Hepatocyte (in vitro differentiated cells): ENCODE results near the gene ADIG. TPM values are rescaled to one million over a fixed set of nuclear protein-coding genes. Genes with fewer than 3 reads are reported as not detected.

Experiments
- DNase-seq: peaks from one replicate; pipeline ENCODE4 v3.0.0-alpha.2; 2016; ENCODE audit warnings: low spot score
- H2AFZ ChIP-seq: fragments of 200-600 bp; sonication (generic); 2 replicates; pipeline ENCODE4 v1.6.0; 2016; ENCODE audit warnings: antibody characterized with exemption, mild to moderate bottlenecking
- H3K27ac ChIP-seq: fragments of 200-600 bp; sonication (generic); 2 replicates; pipeline ENCODE4 v1.5.1; 2016; ENCODE audit warnings: mild to moderate bottlenecking
- H3K27me3 ChIP-seq: fragments of 200-600 bp; sonication (generic); 2 replicates; pipeline ENCODE4 v1.6.1; 2016
- H3K36me3 ChIP-seq: fragments of 200-600 bp; sonication (generic); replicated peaks from 2 replicates; pipeline ENCODE4 v1.5.1; 2016; ENCODE audit warnings: low read depth; ENCODE audit not compliant: insufficient read depth
- H3K4me1 ChIP-seq: fragments of 200-600 bp; sonication (generic); 2 replicates; pipeline ENCODE4 v1.5.1; 2016; ENCODE audit warnings: mild to moderate bottlenecking, moderate library complexity; ENCODE audit not compliant: insufficient read depth
- H3K4me2 ChIP-seq: fragments of 200-600 bp; sonication (generic); 2 replicates; pipeline ENCODE4 v1.6.0; 2016
- H3K4me3 ChIP-seq: fragments of 200-600 bp; sonication (generic); 2 replicates; pipeline ENCODE4 v1.5.1; 2016; ENCODE audit warnings: mild to moderate bottlenecking
- H3K79me2 ChIP-seq: fragments of 200-600 bp; sonication (generic); 2 replicates; pipeline ENCODE4 v1.6.0; 2017; ENCODE audit warnings: mild to moderate bottlenecking
- H3K9me2 ChIP-seq: fragments of 200-600 bp; sonication (generic); replicated peaks from 2 replicates; pipeline ENCODE4 v1.6.0; 2017; ENCODE audit warnings: mild to moderate bottlenecking; ENCODE audit not compliant: insufficient read depth
- H3K9me3 ChIP-seq: fragments of 200-600 bp; sonication (generic); 2 replicates; pipeline ENCODE4 v1.5.1; 2016; ENCODE audit warnings: low read depth, mild to moderate bottlenecking
- H4K20me1 ChIP-seq: fragments of 200-600 bp; sonication (generic); 2 replicates; pipeline ENCODE4 v1.6.0; 2016; ENCODE audit warnings: mild to moderate bottlenecking; ENCODE audit not compliant: insufficient read depth, poor library complexity, severe bottlenecking
- EZH2 ChIP-seq: fragments of 200-600 bp; sonication (generic); IDR thresholded peaks from 2 replicates; pipeline ENCODE4 v1.6.1; 2016; ENCODE audit warnings: antibody characterized with exemption, mild to moderate bottlenecking, borderline replicate concordance
- EZH2phosphoT487 ChIP-seq: fragments of 200-600 bp; sonication (generic); IDR thresholded peaks from one replicate; pipeline ENCODE4 v1.6.1; 2018; ENCODE audit warnings: antibody characterized with exemption, mild to moderate bottlenecking, low read depth, moderate library complexity; ENCODE audit not compliant: unreplicated experiment, severe bottlenecking
- WGBS: methylation state at CpG from one replicate; pipeline ENCODE4 v1.1.6; 2016; ENCODE audit warnings: low lambda C conversion rate; ENCODE audit errors: missing lambda C conversion rate; 5-methylcytosine and 5-hydroxymethylcytosine counted together
- polyA plus RNA-seq: library from polyadenylated mRNA; unstranded; fragments of >200 nt; fragmentation: Nextera tagmentation; extraction: Ambion mirVana; gene quantifications from 2 replicates; pipeline ENCODE4 v1.2.1, GENCODE V29; 2016
- total RNA-seq: library from RNA; depleted of rRNA; stranded (reverse); fragments of >200 nt; gene quantifications from 2 replicates; pipeline ENCODE4 v1.2.3, GENCODE V29; 2014
- TF ChIP-seq, protein P1 (sequence below): fragments of 200-600 bp; sonication (generic); IDR thresholded peaks from 2 replicates; pipeline ENCODE4 v1.5.1; 2016; ENCODE audit warnings: antibody characterized with exemption, mild to moderate bottlenecking; ENCODE audit not compliant: poor library complexity

The ADIG gene
- total and polyA plus RNA-seq, 2 experiments from 2014 or later, result not detected

DNA sequence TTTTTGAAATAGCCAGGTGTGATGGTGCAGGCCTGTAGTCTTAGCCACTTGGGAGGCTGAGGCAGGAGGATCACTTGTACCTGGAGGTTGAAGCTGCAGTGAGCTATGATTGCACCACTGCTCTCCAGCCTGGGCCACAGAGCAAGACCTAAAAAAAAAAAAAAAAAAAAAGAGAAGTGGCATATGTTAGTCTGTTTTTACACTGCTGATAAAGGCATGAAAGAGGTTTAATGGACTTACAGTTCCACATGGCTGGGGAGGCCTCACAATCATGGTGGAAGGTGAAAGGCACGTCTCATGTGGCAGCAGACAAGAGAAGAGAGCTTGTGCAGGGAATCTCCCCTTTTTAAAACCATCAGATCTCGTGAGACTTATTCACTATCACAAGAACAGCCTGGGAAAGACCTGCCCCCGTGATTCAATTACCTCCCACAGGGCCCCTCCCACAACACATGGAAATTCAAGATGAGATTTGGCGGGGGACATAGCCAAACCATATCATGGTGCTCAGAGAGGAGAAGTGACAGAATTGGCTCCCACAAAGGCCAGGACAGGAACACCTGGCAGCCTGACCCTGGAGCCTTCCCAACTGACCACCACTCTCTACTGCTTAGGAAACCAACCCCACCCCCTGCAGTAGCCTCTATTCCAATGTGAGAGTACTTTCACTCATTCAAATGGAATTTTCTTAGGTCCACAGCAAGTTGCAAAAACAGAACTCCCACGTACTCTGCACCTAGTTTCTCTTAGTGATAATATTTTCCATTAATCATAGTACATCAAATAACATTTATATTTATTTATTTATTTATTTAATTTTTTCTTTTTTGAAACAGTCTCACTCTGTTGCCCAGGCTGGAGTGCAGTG lies 50.4 kb downstream of the ADIG start:
- Histone ChIP-seq H3K9me3 (no peaks in the 10 kb centered on the region), H3K9me2 (no peaks in the 10 kb centered on the region), H3K4me2 (no peak overlapping the region), H3K4me3 (no peak overlapping the region), H3K36me3 (no peaks in the 10 kb centered on the region), H3K27ac (no peak overlapping the region), H2AFZ (no peak overlapping the region), H3K27me3 (no peaks in the 10 kb centered on the region), H3K4me1 (no peaks in the 10 kb centered on the region), H4K20me1 (no peaks in the 10 kb centered on the region), H3K79me2 (no peaks in the 10 kb centered on the region)
- DNase-seq, result no peak
- TF ChIP-seq, protein P1, sequence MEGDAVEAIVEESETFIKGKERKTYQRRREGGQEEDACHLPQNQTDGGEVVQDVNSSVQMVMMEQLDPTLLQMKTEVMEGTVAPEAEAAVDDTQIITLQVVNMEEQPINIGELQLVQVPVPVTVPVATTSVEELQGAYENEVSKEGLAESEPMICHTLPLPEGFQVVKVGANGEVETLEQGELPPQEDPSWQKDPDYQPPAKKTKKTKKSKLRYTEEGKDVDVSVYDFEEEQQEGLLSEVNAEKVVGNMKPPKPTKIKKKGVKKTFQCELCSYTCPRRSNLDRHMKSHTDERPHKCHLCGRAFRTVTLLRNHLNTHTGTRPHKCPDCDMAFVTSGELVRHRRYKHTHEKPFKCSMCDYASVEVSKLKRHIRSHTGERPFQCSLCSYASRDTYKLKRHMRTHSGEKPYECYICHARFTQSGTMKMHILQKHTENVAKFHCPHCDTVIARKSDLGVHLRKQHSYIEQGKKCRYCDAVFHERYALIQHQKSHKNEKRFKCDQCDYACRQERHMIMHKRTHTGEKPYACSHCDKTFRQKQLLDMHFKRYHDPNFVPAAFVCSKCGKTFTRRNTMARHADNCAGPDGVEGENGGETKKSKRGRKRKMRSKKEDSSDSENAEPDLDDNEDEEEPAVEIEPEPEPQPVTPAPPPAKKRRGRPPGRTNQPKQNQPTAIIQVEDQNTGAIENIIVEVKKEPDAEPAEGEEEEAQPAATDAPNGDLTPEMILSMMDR, result no peak
- TF ChIP-seq EZH2phosphoT487, result no peak
- TF ChIP-seq EZH2, result no peak
- 63% methylated on average over 5 of the region's 5 CpGs for WGBS

DNA sequence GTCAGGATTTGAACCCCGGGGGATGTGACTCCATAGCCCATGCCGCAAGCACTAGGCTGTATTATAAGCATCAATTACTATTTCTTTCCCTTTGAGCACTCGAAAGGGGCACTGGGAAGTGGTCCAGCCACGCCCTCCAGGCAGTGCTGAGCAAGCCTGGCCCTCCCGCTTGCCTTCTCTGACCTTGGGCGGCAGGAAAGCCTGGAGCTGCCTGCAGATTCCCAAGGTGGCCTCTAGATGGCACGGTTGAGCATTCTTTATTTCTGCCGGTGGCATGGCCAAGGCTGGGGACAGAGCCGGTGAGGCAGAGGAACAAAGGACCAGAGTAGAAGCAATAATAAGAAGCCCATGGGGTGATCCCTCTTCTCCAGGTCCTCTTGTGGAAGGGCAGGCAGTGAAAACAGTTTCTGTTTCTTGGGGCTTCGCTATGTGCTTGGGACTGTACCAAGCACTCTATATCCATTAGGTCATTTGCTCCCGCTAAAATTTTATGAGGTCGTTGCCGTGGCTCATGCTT lies 52.6 kb downstream of the ADIG start:
- H3K9me2 ChIP-seq, result no peaks in the 10 kb centered on the region
- H3K4me2 ChIP-seq, result no peak overlapping the region
- TF ChIP-seq EZH2 (no peak), EZH2phosphoT487 (no peak)
- TF ChIP-seq, protein P1, result peak; percentile 72
- no peak overlapping the region for H3K27ac ChIP-seq
- no peaks in the 10 kb centered on the region for H3K4me1 ChIP-seq
- H3K4me3 ChIP-seq, result no peak overlapping the region
- H2AFZ ChIP-seq, result no peak overlapping the region
- H3K27me3 ChIP-seq, result no peaks in the 10 kb centered on the region
- H3K79me2 ChIP-seq, result no peaks in the 10 kb centered on the region
- 42% methylated on average over 13 of the region's 13 CpGs for WGBS
- no peaks in the 10 kb centered on the region for H4K20me1 ChIP-seq
- DNase-seq, result peak; percentile 73
- H3K36me3 ChIP-seq, result no peaks in the 10 kb centered on the region
- H3K9me3 ChIP-seq, result no peaks in the 10 kb centered on the region

DNA sequence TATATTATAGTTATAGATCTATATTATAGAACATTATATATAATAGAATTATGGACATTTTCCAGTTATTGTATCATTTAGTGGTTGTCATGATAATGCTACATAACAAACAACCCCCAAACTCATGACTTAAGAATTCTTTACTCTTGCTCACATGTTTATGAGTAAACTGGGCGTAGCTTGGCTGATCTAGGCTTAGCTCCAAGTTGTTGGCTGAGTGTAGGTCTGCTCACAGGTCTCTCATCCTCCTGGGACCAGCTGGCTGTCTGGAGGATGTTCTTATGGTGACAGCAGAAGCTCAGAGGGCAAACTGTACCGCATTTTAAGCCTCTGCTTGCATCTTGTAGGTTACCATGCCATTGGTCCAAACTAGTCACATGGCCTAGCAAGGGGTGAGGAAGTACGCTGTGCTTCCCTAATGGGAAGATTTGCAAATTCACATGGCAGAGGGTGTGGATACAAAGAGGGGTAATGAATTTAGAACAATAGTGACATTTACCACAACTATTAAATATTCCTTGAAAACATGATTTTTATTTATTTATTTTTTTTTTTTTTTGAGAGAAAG lies 54.8 kb downstream of the ADIG start:
- H3K4me3 ChIP-seq, result no peak overlapping the region
- no peaks in the 10 kb centered on the region for H3K36me3 ChIP-seq
- H3K9me2 ChIP-seq, result no peaks in the 10 kb centered on the region
- TF ChIP-seq, protein P1, result no peak
- TF ChIP-seq EZH2 (no peak), EZH2phosphoT487 (no peak)
- 64% methylated on average over 3 of the region's 3 CpGs for WGBS
- no peak for DNase-seq
- H3K9me3 ChIP-seq, result no peaks in the 10 kb centered on the region
- no peaks in the 10 kb centered on the region for H3K79me2 ChIP-seq
- H4K20me1 ChIP-seq, result no peaks in the 10 kb centered on the region
- H3K4me2 ChIP-seq, result no peak overlapping the region
- no peak overlapping the region for H2AFZ ChIP-seq
- H3K27ac ChIP-seq, result no peak overlapping the region
- no peaks in the 10 kb centered on the region for H3K27me3 ChIP-seq
- H3K4me1 ChIP-seq, result no peaks in the 10 kb centered on the region

Other genes starting within 250 kb of the ADIG start
- 48.4 and 71.5 TPM in 2 replicates for gene LBP, start 234.7 kb upstream of the ADIG start, total RNA-seq
- 43.0 and 57.2 TPM in 2 replicates for gene LBP, start 234.7 kb upstream of the ADIG start, polyA plus RNA-seq
- 7.5 and 8.5 TPM in 2 replicates for gene SNHG17, start 145.9 kb upstream of the ADIG start, total RNA-seq
- gene SNHG17, start 145.9 kb upstream of the ADIG start, polyA plus RNA-seq, result 20.1 and 24.3 TPM in 2 replicates
- 25.2 and 31.8 TPM in 2 replicates for gene RALGAPB, start 108.4 kb upstream of the ADIG start, total RNA-seq
- 7.5 and 7.7 TPM in 2 replicates for gene RALGAPB, start 108.4 kb upstream of the ADIG start, polyA plus RNA-seq
- 0.28 and 1.2 TPM in 2 replicates for gene ARHGAP40, start 20.6 kb downstream of the ADIG start, total RNA-seq
- 1.1 and 2.4 TPM in 2 replicates for gene ARHGAP40, start 20.6 kb downstream of the ADIG start, polyA plus RNA-seq
- gene SLC32A1, start 143.3 kb downstream of the ADIG start, total RNA-seq, result not detected in 2 replicates
- not detected in 2 replicates for gene SLC32A1, start 143.3 kb downstream of the ADIG start, polyA plus RNA-seq
- 5.4 and 8.5 TPM in 2 replicates for gene ACTR5, start 167.3 kb downstream of the ADIG start, total RNA-seq
- gene ACTR5, start 167.3 kb downstream of the ADIG start, polyA plus RNA-seq, result 8.1 and 10.1 TPM in 2 replicates
- 0.33 and 0.40 TPM in 2 replicates for gene PPP1R16B, start 224.5 kb downstream of the ADIG start, total RNA-seq
- gene PPP1R16B, start 224.5 kb downstream of the ADIG start, polyA plus RNA-seq, result 0.28 TPM in 1 of 2 replicates, not detected in the other